BE2C (cell line): ENCODE results near the gene TCAIM.

Source experiments
- DNase-seq: peaks from one replicate; pipeline ENCODE4 v3.0.0-alpha.2; 2020
- H3K27me3 ChIP-seq: fragments of 250-450 bp; sonication (Bioruptor Pico); 2 replicates; pipeline ENCODE4 v1.5.1; 2020; ENCODE audit warnings: mild to moderate bottlenecking
- H3K36me3 ChIP-seq: fragments of 250-450 bp; sonication (Bioruptor Pico); 2 replicates; pipeline ENCODE4 v1.5.1; 2020; ENCODE audit warnings: mild to moderate bottlenecking
- H3K4me1 ChIP-seq: fragments of 250-450 bp; sonication (Bioruptor Pico); 2 replicates; pipeline ENCODE4 v1.5.1; 2020
- H3K4me3 ChIP-seq: 2 replicates; pipeline ENCODE4 v1.5.1; 2011; ENCODE audit warnings: low read depth, low read length
- H3K9me3 ChIP-seq: fragments of 250-450 bp; sonication (Bioruptor Pico); 2 replicates; pipeline ENCODE4 v1.5.1; 2020
- TF ChIP-seq, protein P1 (sequence below): IDR thresholded peaks from 2 replicates; pipeline ENCODE4 v1.5.1; 2012; ENCODE audit warnings: mild to moderate bottlenecking, low read depth, low read length

The TCAIM gene

DNA sequence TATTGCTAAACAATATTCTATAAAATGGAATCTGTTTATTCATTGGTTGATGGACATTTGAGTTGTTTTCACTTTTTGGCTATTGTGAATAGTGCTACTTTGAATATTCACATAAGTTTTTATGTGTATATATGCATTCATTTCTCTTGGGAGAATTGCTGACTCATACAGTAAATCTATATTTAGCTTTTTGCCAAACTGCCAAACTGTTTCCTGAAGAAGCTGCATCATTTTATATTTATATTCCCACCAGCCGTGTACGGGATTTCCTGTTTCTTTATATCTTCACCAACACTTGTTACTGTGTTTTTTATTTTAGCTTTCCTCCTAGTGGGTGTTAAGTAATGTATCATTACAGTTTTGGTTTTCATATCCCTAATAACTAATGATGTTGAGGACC, 12.5 kb upstream of the TCAIM start:
- TF ChIP-seq, protein P1, sequence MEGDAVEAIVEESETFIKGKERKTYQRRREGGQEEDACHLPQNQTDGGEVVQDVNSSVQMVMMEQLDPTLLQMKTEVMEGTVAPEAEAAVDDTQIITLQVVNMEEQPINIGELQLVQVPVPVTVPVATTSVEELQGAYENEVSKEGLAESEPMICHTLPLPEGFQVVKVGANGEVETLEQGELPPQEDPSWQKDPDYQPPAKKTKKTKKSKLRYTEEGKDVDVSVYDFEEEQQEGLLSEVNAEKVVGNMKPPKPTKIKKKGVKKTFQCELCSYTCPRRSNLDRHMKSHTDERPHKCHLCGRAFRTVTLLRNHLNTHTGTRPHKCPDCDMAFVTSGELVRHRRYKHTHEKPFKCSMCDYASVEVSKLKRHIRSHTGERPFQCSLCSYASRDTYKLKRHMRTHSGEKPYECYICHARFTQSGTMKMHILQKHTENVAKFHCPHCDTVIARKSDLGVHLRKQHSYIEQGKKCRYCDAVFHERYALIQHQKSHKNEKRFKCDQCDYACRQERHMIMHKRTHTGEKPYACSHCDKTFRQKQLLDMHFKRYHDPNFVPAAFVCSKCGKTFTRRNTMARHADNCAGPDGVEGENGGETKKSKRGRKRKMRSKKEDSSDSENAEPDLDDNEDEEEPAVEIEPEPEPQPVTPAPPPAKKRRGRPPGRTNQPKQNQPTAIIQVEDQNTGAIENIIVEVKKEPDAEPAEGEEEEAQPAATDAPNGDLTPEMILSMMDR, result no peak
- Histone ChIP-seq H3K27me3 (no peaks in the 10 kb centered on the region), H3K4me3 (no peak overlapping the region), H3K36me3 (no peaks in the 10 kb centered on the region), H3K4me1 (no peaks in the 10 kb centered on the region), H3K9me3 (no peaks in the 10 kb centered on the region)
- no peak for DNase-seq

DNA sequence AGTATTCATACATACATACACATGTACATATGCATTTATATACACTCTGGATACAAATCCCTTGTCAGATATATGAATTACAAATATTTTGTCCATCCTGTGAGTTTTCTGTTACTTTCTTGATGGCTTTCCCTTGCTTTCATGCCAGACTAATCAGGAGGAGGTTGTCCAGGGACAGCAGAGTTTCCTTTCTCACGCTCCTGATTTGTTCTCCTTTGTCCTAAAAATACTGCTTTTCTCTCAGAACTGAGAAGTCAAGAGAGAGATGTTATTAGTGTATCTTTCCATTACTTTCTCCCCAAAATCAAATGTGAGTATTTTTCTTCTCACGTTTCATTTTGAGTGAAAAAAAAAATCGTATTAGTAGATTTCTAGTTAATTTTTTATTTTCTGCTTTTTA, 12.1 kb upstream of the TCAIM start:
- H3K27me3 ChIP-seq, result no peaks in the 10 kb centered on the region
- no peak overlapping the region for H3K4me3 ChIP-seq
- DNase-seq, result no peak
- no peaks in the 10 kb centered on the region for H3K4me1 ChIP-seq
- no peaks in the 10 kb centered on the region for H3K36me3 ChIP-seq
- H3K9me3 ChIP-seq, result no peaks in the 10 kb centered on the region
- TF ChIP-seq, protein P1, result no peak

DNA sequence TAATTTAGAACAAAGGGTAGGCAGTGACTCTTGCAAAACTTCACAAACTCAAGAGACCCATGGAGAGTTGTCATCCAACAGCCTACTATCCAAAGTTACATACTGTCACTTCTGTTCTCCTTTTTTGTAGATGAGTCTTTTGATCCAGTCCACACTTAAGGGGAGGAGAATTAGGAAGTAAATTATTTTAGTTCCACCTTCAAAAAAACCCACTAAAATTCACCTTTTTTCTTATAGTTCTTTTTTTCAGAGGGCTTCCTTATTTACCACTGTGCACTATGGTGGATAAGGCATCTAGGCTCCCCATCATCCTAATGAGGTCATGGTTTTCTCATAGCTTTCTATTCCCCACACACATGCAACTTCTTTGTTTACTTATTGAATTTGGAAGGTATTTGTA, 8.6 kb upstream of the TCAIM start:
- Histone ChIP-seq H3K9me3 (no peaks in the 10 kb centered on the region), H3K27me3 (no peaks in the 10 kb centered on the region), H3K4me1 (no peaks in the 10 kb centered on the region), H3K4me3 (no peak overlapping the region), H3K36me3 (no peaks in the 10 kb centered on the region)
- TF ChIP-seq, protein P1, result no peak
- no peak for DNase-seq

DNA sequence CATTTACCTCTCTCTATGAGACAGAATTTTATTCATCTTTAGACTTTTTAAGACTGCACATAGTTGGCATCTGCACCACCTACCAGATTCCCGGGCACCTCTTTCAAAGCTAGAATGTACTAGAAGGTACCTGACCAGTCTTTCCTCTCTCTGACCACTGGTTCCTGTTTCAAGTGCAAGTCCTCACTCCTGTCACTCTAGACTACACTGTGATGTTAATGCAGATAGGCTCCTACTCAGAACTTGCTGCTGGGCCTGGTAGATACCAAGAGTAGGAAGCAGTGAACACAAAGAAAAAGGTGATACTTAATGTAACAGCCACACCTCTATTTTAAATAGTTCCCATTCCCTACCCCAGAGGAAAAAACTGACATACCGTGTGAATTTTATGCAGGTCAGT, 8.1 kb upstream of the TCAIM start:
- no peaks in the 10 kb centered on the region for H3K36me3 ChIP-seq
- no peaks in the 10 kb centered on the region for H3K4me1 ChIP-seq
- H3K27me3 ChIP-seq, result no peaks in the 10 kb centered on the region
- H3K4me3 ChIP-seq, result no peak overlapping the region
- no peak for DNase-seq
- TF ChIP-seq, protein P1, result no peak
- no peaks in the 10 kb centered on the region for H3K9me3 ChIP-seq

DNA sequence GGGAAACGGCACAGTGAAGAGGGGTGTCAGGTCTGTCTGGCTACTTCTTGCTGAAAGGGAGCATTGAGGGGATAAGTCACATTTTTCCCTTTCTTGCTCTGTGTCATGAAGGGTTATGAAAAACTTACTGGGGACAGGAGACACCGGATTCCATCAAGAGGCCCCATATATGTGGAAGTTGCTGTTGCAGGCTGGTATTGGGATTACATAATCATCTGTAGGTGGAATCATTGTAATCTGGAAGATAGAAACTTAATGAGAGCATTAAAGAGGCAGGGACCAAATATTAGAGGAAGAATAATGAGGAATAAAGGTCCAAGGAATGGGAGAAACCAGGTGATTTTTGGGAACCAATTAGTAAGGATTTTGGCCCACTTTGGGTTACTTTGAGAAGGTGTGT, 4.2 kb upstream of the TCAIM start:
- Histone ChIP-seq H3K27me3 (no peaks in the 10 kb centered on the region), H3K36me3 (no peaks in the 10 kb centered on the region), H3K4me1 (no peaks in the 10 kb centered on the region), H3K4me3 (no peak overlapping the region), H3K9me3 (no peaks in the 10 kb centered on the region)
- no peak for DNase-seq
- TF ChIP-seq, protein P1, result no peak

DNA sequence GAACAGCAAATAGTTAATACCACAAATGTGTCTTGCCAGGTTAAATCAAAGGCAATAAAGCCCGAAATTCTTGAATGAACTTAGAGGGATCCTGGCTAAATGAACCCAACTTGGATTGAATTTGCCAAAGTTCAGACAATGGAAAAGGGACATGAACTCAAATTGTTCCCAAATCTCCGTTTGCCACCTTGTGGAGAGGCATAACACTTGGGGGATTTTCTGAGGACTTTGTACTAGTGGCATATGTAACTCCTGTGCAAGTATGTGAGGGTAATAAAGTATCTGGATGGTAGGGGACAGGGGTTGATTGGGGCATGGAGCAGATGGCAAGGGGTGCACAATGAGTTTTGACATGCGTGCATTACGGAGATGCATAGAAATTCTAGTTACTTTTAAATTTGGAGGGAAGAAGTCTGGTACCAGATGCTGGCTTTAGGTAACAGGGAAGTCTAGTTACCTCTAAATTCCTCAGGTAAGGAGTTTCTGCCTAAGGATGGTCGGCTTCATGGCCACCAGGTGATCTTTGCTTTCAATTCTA, 1.2 kb upstream of the TCAIM start:
- Histone ChIP-seq H3K9me3 (no peaks in the 10 kb centered on the region), H3K36me3 (no peaks in the 10 kb centered on the region), H3K4me1 (no peaks in the 10 kb centered on the region), H3K27me3 (no peaks in the 10 kb centered on the region), H3K4me3 (peak overlapping the region; percentile 83)
- no peak for DNase-seq
- TF ChIP-seq, protein P1, result no peak
